SU-DHL-6 (cell line): Measurements from ENCODE around the gene RPL28.

Experiments
- H2AFZ ChIP-seq: fragments of 200-600 bp; sonication (generic); 2 replicates; pipeline ENCODE4 v1.6.1; 2014; ENCODE audit warnings: low read depth, mild to moderate bottlenecking, moderate library complexity, mixed read lengths, antibody characterized with exemption, low read length; ENCODE audit not compliant: severe bottlenecking
- H3F3A ChIP-seq: fragments of 200-600 bp; shearing (Covaris generic); 2 replicates; pipeline ENCODE4 v1.6.0; 2016; ENCODE audit warnings: antibody characterized with exemption, mild to moderate bottlenecking; ENCODE audit not compliant: insufficient read depth
- H3K27ac ChIP-seq: fragments of 200-600 bp; sonication (generic); 2 replicates; pipeline ENCODE4 v1.5.1; 2016; ENCODE audit warnings: low read depth, mild to moderate bottlenecking, low read length, moderate library complexity, mixed read lengths
- H3K27me3 ChIP-seq: fragments of 200-600 bp; sonication (generic), shearing (Covaris generic); 2 replicates; pipeline ENCODE4 v1.6.0; 2014; ENCODE audit warnings: mild to moderate bottlenecking, low read length
- H3K36me3 ChIP-seq: fragments of 200-600 bp; sonication (generic); 2 replicates; pipeline ENCODE4 v1.6.1; 2014; ENCODE audit warnings: mild to moderate bottlenecking, low read length, mixed read lengths
- H3K4me2 ChIP-seq: fragments of 300-600, 200-600 bp; shearing (Covaris generic), sonication (generic); 2 replicates; pipeline ENCODE4 v1.6.0; 2014; ENCODE audit warnings: low read length, low read depth, mild to moderate bottlenecking; ENCODE audit not compliant: poor library complexity, severe bottlenecking
- H3K4me3 ChIP-seq: fragments of 200-600 bp; sonication (generic); 2 replicates; pipeline ENCODE4 v1.5.1; 2014; ENCODE audit warnings: antibody characterized with exemption, low read length, mild to moderate bottlenecking, mixed read lengths; ENCODE audit not compliant: insufficient read depth, poor library complexity, severe bottlenecking
- H3K79me2 ChIP-seq: fragments of 200-600 bp; sonication (generic); 2 replicates; pipeline ENCODE4 v1.6.1; 2014; ENCODE audit warnings: mild to moderate bottlenecking, low read length, moderate library complexity; ENCODE audit not compliant: insufficient read depth
- H3K9ac ChIP-seq: fragments of 200-600 bp; sonication (generic); 2 replicates; pipeline ENCODE4 v1.7.0; 2014; ENCODE audit warnings: mild to moderate bottlenecking, low read length
- H3K9me2 ChIP-seq: fragments of 200-600 bp; sonication (generic); replicated peaks from 2 replicates; pipeline ENCODE4 v1.6.1; 2014; ENCODE audit warnings: low read length; ENCODE audit not compliant: insufficient read depth
- H3K9me3 ChIP-seq: fragments of 200-600 bp; sonication (generic); 2 replicates; pipeline ENCODE4 v1.6.1; 2014; ENCODE audit warnings: low read length, mixed read lengths; ENCODE audit not compliant: insufficient read depth
- H4K20me1 ChIP-seq: fragments of 200-600 bp; sonication (generic); 2 replicates; pipeline ENCODE4 v1.6.1; 2014; ENCODE audit warnings: low read depth, mild to moderate bottlenecking, antibody characterized with exemption, low read length, moderate library complexity, mixed read lengths
- EZH2phosphoT487 ChIP-seq: fragments of 200-600 bp; sonication (generic), shearing (Covaris generic); conservative IDR thresholded peaks from 2 replicates; pipeline ENCODE4 v1.6.1; 2018; ENCODE audit warnings: mild to moderate bottlenecking, antibody characterized with exemption, low read length, moderate library complexity, mixed read lengths
- TF ChIP-seq, protein P1 (sequence below): fragments of 200-600 bp; sonication (generic); IDR thresholded peaks from one replicate; pipeline ENCODE4 v1.5.1; 2017; ENCODE audit warnings: antibody characterized with exemption, mild to moderate bottlenecking, low read length, moderate library complexity; ENCODE audit not compliant: insufficient read depth, poor library complexity, severe bottlenecking

RPL28 gene

DNA sequence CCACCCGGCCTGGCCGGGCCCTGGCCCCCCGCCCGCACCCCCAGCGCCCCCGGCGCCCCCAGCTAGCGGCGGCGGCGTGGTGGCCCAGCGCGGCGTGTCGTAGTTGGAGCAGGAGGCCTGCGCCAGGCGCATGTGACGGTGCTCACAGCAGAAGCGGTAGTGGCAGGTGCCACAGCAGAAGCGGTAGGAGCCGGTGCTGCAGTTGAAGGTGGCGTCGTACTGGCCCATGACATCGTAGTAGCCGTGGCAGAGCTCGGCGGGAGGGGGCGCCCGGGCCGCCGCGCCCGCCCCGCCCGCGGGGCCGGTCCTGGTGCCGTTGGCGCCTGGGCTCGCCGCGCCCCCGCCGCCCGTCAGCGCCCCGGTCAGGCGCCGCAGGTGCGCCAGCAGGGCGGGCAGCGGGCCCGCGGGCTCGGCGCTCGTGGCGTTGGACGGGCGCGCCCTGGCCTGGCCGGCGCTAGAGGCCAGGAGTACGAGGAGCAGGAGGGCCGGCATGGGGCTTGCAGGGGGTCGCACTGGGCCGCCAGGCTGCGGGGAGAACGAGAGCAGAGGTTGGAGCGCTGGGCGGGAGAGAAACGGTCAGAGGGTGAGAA lies 56.7 kb downstream of the RPL28 start:
- no peak overlapping the region for H3K27ac ChIP-seq
- no peak overlapping the region for H3K4me2 ChIP-seq
- H3K9ac ChIP-seq, result no peak overlapping the region
- no peaks in the 10 kb centered on the region for H3K27me3 ChIP-seq
- no peaks in the 10 kb centered on the region for H3K9me3 ChIP-seq
- H4K20me1 ChIP-seq, result no peaks in the 10 kb centered on the region
- no peaks in the 10 kb centered on the region for H3K9me2 ChIP-seq
- H3K79me2 ChIP-seq, result no peaks in the 10 kb centered on the region
- TF ChIP-seq EZH2phosphoT487, result no peak
- TF ChIP-seq, protein P1, sequence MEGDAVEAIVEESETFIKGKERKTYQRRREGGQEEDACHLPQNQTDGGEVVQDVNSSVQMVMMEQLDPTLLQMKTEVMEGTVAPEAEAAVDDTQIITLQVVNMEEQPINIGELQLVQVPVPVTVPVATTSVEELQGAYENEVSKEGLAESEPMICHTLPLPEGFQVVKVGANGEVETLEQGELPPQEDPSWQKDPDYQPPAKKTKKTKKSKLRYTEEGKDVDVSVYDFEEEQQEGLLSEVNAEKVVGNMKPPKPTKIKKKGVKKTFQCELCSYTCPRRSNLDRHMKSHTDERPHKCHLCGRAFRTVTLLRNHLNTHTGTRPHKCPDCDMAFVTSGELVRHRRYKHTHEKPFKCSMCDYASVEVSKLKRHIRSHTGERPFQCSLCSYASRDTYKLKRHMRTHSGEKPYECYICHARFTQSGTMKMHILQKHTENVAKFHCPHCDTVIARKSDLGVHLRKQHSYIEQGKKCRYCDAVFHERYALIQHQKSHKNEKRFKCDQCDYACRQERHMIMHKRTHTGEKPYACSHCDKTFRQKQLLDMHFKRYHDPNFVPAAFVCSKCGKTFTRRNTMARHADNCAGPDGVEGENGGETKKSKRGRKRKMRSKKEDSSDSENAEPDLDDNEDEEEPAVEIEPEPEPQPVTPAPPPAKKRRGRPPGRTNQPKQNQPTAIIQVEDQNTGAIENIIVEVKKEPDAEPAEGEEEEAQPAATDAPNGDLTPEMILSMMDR, result no peak
- H3F3A ChIP-seq, result 0 out of 2 replicates have a peak, but pooled peaks cover 7% of the 10 kb centered on the region
- H3K4me3 ChIP-seq, result no peak overlapping the region
- H2AFZ ChIP-seq, result no peak overlapping the region
- H3K36me3 ChIP-seq, result no peaks in the 10 kb centered on the region

DNA sequence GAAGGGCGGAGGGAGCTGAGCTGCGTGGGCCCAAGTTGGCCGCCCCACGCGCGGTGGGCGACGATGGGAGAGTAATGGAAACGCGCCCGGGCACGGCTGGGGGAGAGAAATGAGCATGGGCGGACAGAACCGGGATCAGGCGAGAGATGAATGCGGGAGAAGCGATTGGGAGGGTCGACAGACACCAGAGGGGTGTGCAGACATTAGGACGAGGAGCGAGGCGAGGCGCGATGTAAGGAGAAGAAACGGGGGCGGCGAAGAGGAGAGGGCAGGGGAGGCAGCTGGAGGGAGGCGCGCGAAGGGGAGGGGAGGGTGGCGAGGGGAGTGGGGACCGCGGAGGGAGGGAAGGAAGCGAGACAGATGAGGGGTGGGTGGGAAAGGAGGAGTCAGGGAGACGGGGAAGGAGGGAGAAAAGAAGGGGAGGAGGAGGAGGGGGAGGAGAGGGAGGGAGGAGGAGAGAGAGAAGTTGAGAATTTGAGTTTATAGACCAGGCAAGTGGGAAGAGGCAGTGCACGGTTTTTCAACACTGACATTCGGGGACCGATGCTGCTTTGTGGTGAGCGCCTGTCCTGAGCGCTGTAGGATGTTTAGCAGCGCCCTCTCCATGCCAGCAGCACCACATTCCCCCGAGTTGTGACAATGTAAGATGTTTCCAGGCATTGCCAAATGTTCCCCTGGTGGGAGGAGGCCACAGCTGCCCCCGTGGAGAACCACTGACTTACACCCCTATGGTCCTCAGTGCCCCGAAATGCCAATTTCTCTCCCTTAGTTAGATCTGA lies 57.5 kb downstream of the RPL28 start, which contains the start of gene SHISA7:
Gene SHISA7, minus strand, starts transcription at position 256 of the 779 bp plus-strand sequence. CDS start 437 bp downstream, outside the sequence.
- Histone ChIP-seq H4K20me1 (no peaks in the 10 kb centered on the region), H3K27ac (no peak within 1 kb of the TSS), H3K4me3 (no peak within 1 kb of the TSS), H3K36me3 (no peaks in the 10 kb centered on the region), H3K4me2 (no peak within 1 kb of the TSS), H2AFZ (no peak within 1 kb of the TSS), H3K9ac (no peak within 1 kb of the TSS), H3K79me2 (no peaks in the 10 kb centered on the region), H3K27me3 (no peaks in the 10 kb centered on the region), H3F3A (0 out of 2 replicates have a peak, but pooled peaks cover 9% of the 10 kb centered on the region), H3K9me3 (no peaks in the 10 kb centered on the region), H3K9me2 (no peaks in the 10 kb centered on the region)
- no peak for TF ChIP-seq EZH2phosphoT487
- TF ChIP-seq, protein P1, result no peak

DNA sequence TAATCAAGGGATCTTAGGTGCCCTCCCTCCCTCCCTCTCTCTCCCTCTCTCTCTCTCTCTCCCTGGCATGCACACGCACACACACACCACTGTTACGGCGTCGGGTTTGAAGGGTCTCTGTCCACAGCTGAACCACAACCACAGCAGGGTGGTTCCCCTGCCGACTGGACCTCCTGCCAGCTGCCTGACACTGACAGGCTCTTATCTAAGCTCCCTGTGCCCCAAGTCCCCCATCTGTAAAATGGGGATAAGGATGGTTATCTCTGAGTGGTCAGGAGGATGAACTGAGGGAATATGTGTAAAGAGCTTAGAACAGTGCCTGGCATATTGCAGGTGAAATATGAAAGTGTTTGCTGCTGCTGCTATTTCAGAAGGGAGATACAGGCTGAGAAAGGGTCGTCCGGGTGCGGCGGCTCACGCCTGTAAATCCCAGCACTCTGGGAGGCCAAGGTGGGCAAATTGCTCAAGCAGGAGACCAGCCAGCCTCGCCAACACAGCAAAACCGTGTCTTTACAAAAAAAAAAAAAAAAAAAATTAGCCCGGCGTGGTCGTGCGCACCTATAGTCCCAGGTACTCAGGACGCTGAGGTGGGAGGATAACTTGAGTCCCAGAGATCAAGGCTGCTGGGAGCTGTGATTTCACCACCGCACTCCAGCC lies 58.2 kb downstream of the RPL28 start:
- H3K27me3 ChIP-seq, result no peaks in the 10 kb centered on the region
- H4K20me1 ChIP-seq, result no peaks in the 10 kb centered on the region
- 0 out of 2 replicates have a peak, but pooled peaks cover 9% of the 10 kb centered on the region for H3F3A ChIP-seq
- no peaks in the 10 kb centered on the region for H3K79me2 ChIP-seq
- TF ChIP-seq, protein P1, result no peak
- no peak for TF ChIP-seq EZH2phosphoT487
- no peak overlapping the region for H3K9ac ChIP-seq
- no peak overlapping the region for H3K27ac ChIP-seq
- H3K9me2 ChIP-seq, result no peaks in the 10 kb centered on the region
- no peak overlapping the region for H2AFZ ChIP-seq
- H3K4me2 ChIP-seq, result no peak overlapping the region
- no peak overlapping the region for H3K4me3 ChIP-seq
- no peaks in the 10 kb centered on the region for H3K36me3 ChIP-seq
- no peaks in the 10 kb centered on the region for H3K9me3 ChIP-seq
